H9 (cell line): ENCODE measurements around the gene MYO7B. TPM values are rescaled to one million over a fixed set of nuclear protein-coding genes. Genes with fewer than 3 reads are reported as not detected.

ENCODE experiments used
- DNase-seq: peaks from one replicate; pipeline ENCODE4 v3.0.0-alpha.2; 2017
- H2AFZ ChIP-seq: one replicate; pipeline ENCODE4 v1.6.1; 2013; ENCODE audit warnings: mild to moderate bottlenecking, low read length, control low read depth, moderate library complexity
- H2AK5ac ChIP-seq: 2 replicates; pipeline ENCODE4 v1.6.1; 2013; ENCODE audit warnings: low read length, control low read depth, mixed read lengths; ENCODE audit not compliant: insufficient read length
- H2BK120ac ChIP-seq: one replicate; pipeline ENCODE4 v1.6.1; 2013; ENCODE audit warnings: low read depth, mild to moderate bottlenecking, low read length, control low read depth, inconsistent platforms; ENCODE audit not compliant: poor library complexity, severe bottlenecking
- H2BK12ac ChIP-seq: 2 replicates; pipeline ENCODE4 v1.6.1; 2013; ENCODE audit warnings: low read length, control low read depth, mixed read lengths, low read depth; ENCODE audit not compliant: insufficient read length
- H2BK15ac ChIP-seq: 2 replicates; pipeline ENCODE4 v1.6.1; 2013; ENCODE audit warnings: low read depth, low read length, control low read depth
- H2BK20ac ChIP-seq: one replicate; pipeline ENCODE4 v1.6.1; 2013; ENCODE audit warnings: low read depth, mild to moderate bottlenecking, low read length, control low read depth, inconsistent platforms; ENCODE audit not compliant: poor library complexity, severe bottlenecking
- H2BK5ac ChIP-seq: 2 replicates; pipeline ENCODE4 v1.6.1; 2013; ENCODE audit warnings: low read length, control low read depth, mixed read lengths; ENCODE audit not compliant: insufficient read length
- H3K14ac ChIP-seq: 2 replicates; pipeline ENCODE4 v1.6.1; 2013; ENCODE audit warnings: low read length, control low read depth; ENCODE audit not compliant: insufficient read depth
- H3K18ac ChIP-seq: 2 replicates; pipeline ENCODE4 v1.6.1; 2013; ENCODE audit warnings: low read depth, mild to moderate bottlenecking, mixed read lengths, low read length, control low read depth; ENCODE audit not compliant: insufficient read length
- H3K23ac ChIP-seq: 2 replicates; pipeline ENCODE4 v1.6.1; 2013; ENCODE audit warnings: low read length, control low read depth, mixed read lengths, low read depth; ENCODE audit not compliant: insufficient read length
- H3K23me2 ChIP-seq: 2 replicates; pipeline ENCODE4 v1.6.1; 2013; ENCODE audit warnings: low read depth, mild to moderate bottlenecking, mixed read lengths, low read length, control low read depth; ENCODE audit not compliant: insufficient read length, poor library complexity, severe bottlenecking
- H3K27ac ChIP-seq: 2 replicates; pipeline ENCODE4 v1.5.1; 2013; ENCODE audit warnings: low read length, control low read depth, mixed read lengths, low read depth; ENCODE audit not compliant: insufficient read length
- H3K27me3 ChIP-seq: 2 replicates; pipeline ENCODE4 v1.6.1; 2013; ENCODE audit warnings: low read length, control low read depth, inconsistent platforms; ENCODE audit not compliant: insufficient read depth
- H3K4ac ChIP-seq: 2 replicates; pipeline ENCODE4 v1.6.1; 2013; ENCODE audit warnings: low read depth, mild to moderate bottlenecking, control low read depth, inconsistent platforms, low read length, moderate library complexity
- H3K4me1 ChIP-seq: 2 replicates; pipeline ENCODE4 v1.6.1; 2013; ENCODE audit warnings: low read length, control low read depth, inconsistent platforms; ENCODE audit not compliant: insufficient read depth
- H3K4me2 ChIP-seq: 2 replicates; pipeline ENCODE4 v1.6.1; 2013; ENCODE audit warnings: low read length, control low read depth, mixed read lengths; ENCODE audit not compliant: insufficient read length, insufficient read depth
- H3K56ac ChIP-seq: 2 replicates; pipeline ENCODE4 v1.6.1; 2013; ENCODE audit warnings: low read depth, mild to moderate bottlenecking, mixed read lengths, low read length, control low read depth; ENCODE audit not compliant: insufficient read length
- H3K79me1 ChIP-seq: 2 replicates; pipeline ENCODE4 v1.6.1; 2013; ENCODE audit warnings: low read depth, mild to moderate bottlenecking, moderate library complexity, low read length, control low read depth, inconsistent platforms; ENCODE audit not compliant: insufficient read depth, poor library complexity, severe bottlenecking
- H3K79me2 ChIP-seq: 2 replicates; pipeline ENCODE4 v1.6.1; 2013; ENCODE audit warnings: low read length, control low read depth, inconsistent platforms; ENCODE audit not compliant: insufficient read depth
- H3K9ac ChIP-seq: 2 replicates; pipeline ENCODE4 v1.6.1; 2013; ENCODE audit warnings: low read length, control low read depth, mixed read lengths; ENCODE audit not compliant: insufficient read length; ENCODE audit errors: extremely low read depth
- H3K9me3 ChIP-seq: one replicate; pipeline ENCODE4 v1.6.1; 2013; ENCODE audit warnings: low read depth, low read length, inconsistent platforms; ENCODE audit not compliant: control insufficient read depth
- H3T11ph ChIP-seq: one replicate; pipeline ENCODE4 v1.6.1; 2013; ENCODE audit warnings: mild to moderate bottlenecking, low read length, control low read depth, inconsistent platforms
- H4K20me1 ChIP-seq: one replicate; pipeline ENCODE4 v1.6.1; 2013; ENCODE audit not compliant: control insufficient read depth, insufficient read length, insufficient read depth
- H4K5ac ChIP-seq: 2 replicates; pipeline ENCODE4 v1.6.1; 2013; ENCODE audit warnings: low read depth, mild to moderate bottlenecking, mixed read lengths, low read length, control low read depth; ENCODE audit not compliant: insufficient read length
- H4K8ac ChIP-seq: replicated peaks from 2 replicates; pipeline ENCODE4 v1.6.1; 2013; ENCODE audit warnings: low read length, control low read depth, mixed read lengths, low read depth; ENCODE audit not compliant: insufficient read length
- H4K91ac ChIP-seq: 2 replicates; pipeline ENCODE4 v1.6.1; 2013; ENCODE audit warnings: low read depth, mild to moderate bottlenecking, moderate library complexity, mixed read lengths, low read length, control low read depth; ENCODE audit not compliant: insufficient read length
- H3K27ac Mint-ChIP-seq, 3 experiments: 2 replicates in 2 of 3; 3 replicates in 1 of 3; pipeline ENCODE4 v1.8.0; 2020 to 2021; ENCODE audit warnings: mixed read lengths in 3 of 3, mild to moderate bottlenecking in 1 of 3, moderate library complexity in 1 of 3
- H3K27me3 Mint-ChIP-seq: 2 replicates; pipeline ENCODE4 v1.8.0; 2021; ENCODE audit warnings: low read depth, mild to moderate bottlenecking, moderate library complexity, mixed read lengths
- H3K36me3 Mint-ChIP-seq, 3 experiments: 2 replicates in 2 of 3; 3 replicates in 1 of 3; pipeline ENCODE4 v1.8.0; 2020 to 2021; ENCODE audit warnings: low read depth in 3 of 3, mixed read lengths in 3 of 3; ENCODE audit not compliant: insufficient read depth in 1 of 3
- H3K4me1 Mint-ChIP-seq, 2 experiments: 2 replicates each; pipeline ENCODE4 v1.8.0; 2020; ENCODE audit warnings: mixed read lengths in 2 of 2
- H3K4me3 Mint-ChIP-seq, 2 experiments: 2 replicates in 1 of 2; 3 replicates in 1 of 2; pipeline ENCODE4 v1.8.0; 2020 to 2021; ENCODE audit warnings: mild to moderate bottlenecking in 2 of 2, mixed read lengths in 2 of 2, moderate library complexity in 1 of 2
- H3K9me3 Mint-ChIP-seq, 2 experiments: 2 replicates in 1 of 2; 3 replicates in 1 of 2; pipeline ENCODE4 v1.8.0; 2020; ENCODE audit warnings: mild to moderate bottlenecking in 2 of 2, mixed read lengths in 2 of 2, moderate library complexity in 1 of 2
- WGBS: extraction: QIAGEN DNeasy Blood & Tissue Kit; methylation state at CpG from one replicate; pipeline ENCODE4 v1.1.7; 2013; ENCODE audit warnings: missing lambda C conversion rate, low lambda C conversion rate, mixed read lengths; ENCODE audit not compliant: insufficient read length; ENCODE audit errors: extremely low coverage; 5-methylcytosine and 5-hydroxymethylcytosine counted together
- total RNA-seq: library from RNA; stranded (reverse); gene quantifications from 2 replicates; pipeline ENCODE4 v1.2.1, GENCODE V29; 2021
- TF ChIP-seq, protein P1 (sequence below): fragments of 200-600 bp; sonication (generic); conservative IDR thresholded peaks from 3 replicates; pipeline ENCODE4 v1.8.0; 2021; ENCODE audit warnings: antibody characterized with exemption, mild to moderate bottlenecking

The MYO7B gene
- total RNA-seq, 1 experiment from 2014 or later: not detected

GRCh38 chr2:127662937-127663565, 127.6 kb downstream of the MYO7B start:
- H3K27ac ChIP-seq: no peak overlapping the region
- H3K4me3 Mint-ChIP-seq: no peak overlapping the region

More at GRCh38 chr2:127662937-127663565, 127.6 kb downstream of the MYO7B start:
- Mint-ChIP-seq H3K9me3 (no peaks in the 10 kb centered on the region), H3K27me3 (peaks cover 51% of the 10 kb centered on the region), H3K36me3 (peaks cover 0 to 2% (median 0%) of the 10 kb centered on the region in 3 experiments; a peak in 3 of 7 replicates), H3K27ac (no peak overlapping the region), H3K4me1 (peaks cover 3 to 4% of the 10 kb centered on the region in 2 experiments; a peak in 2 of 4 replicates)
- H3K9ac ChIP-seq: no peak overlapping the region
- H3K4me1 ChIP-seq: no peaks in the 10 kb centered on the region
- no peak overlapping the region for H2BK5ac ChIP-seq
- H3K79me2 ChIP-seq: 0 out of 2 replicates have a peak, but pooled peaks cover 2% of the 10 kb centered on the region
- no peak overlapping the region for H3K18ac ChIP-seq
- H4K20me1 ChIP-seq: no peaks in the 10 kb centered on the region
- H2BK120ac ChIP-seq: no peak overlapping the region
- H4K8ac ChIP-seq: no peak overlapping the region
- no peaks in the 10 kb centered on the region for H3K79me1 ChIP-seq
- H3K56ac ChIP-seq: no peak overlapping the region
- peaks cover 14% of the 10 kb centered on the region; the same call in 1 of the 2 replicates for H3K27me3 ChIP-seq
- H2AFZ ChIP-seq: no peak overlapping the region
- peak; percentile 25 for DNase-seq
- H2BK15ac ChIP-seq: no peak overlapping the region
- H3K4ac ChIP-seq: no peak overlapping the region
- no peak overlapping the region for H3K14ac ChIP-seq
- no peak overlapping the region for H3K23ac ChIP-seq
- peaks cover 4% of the 10 kb centered on the region for H3K23me2 ChIP-seq
- WGBS: no CpG with 5 or more reads among the region's 9 CpGs
- H3K9me3 ChIP-seq: no peaks in the 10 kb centered on the region
- no peak overlapping the region for H4K5ac ChIP-seq
- H4K91ac ChIP-seq: no peak overlapping the region
- TF ChIP-seq, protein P1, sequence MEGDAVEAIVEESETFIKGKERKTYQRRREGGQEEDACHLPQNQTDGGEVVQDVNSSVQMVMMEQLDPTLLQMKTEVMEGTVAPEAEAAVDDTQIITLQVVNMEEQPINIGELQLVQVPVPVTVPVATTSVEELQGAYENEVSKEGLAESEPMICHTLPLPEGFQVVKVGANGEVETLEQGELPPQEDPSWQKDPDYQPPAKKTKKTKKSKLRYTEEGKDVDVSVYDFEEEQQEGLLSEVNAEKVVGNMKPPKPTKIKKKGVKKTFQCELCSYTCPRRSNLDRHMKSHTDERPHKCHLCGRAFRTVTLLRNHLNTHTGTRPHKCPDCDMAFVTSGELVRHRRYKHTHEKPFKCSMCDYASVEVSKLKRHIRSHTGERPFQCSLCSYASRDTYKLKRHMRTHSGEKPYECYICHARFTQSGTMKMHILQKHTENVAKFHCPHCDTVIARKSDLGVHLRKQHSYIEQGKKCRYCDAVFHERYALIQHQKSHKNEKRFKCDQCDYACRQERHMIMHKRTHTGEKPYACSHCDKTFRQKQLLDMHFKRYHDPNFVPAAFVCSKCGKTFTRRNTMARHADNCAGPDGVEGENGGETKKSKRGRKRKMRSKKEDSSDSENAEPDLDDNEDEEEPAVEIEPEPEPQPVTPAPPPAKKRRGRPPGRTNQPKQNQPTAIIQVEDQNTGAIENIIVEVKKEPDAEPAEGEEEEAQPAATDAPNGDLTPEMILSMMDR: no peak
- no peak overlapping the region for H2AK5ac ChIP-seq
- no peak overlapping the region for H3K4me2 ChIP-seq
- H3T11ph ChIP-seq: no peak overlapping the region
- no peak overlapping the region for H2BK12ac ChIP-seq
- no peak overlapping the region for H2BK20ac ChIP-seq
